ENCODE results near the gene PCDHB10. TPM values are rescaled to one million over a fixed set of nuclear protein-coding genes. Genes with fewer than 3 reads are reported as not detected.
"Not testable (repeated sequence)": the region's sequence is repeated elsewhere in the genome, so short reads cannot be mapped to it uniquely, and the experiment has no call there.

Gene PCDHB10
- total RNA-seq, 1 donor = 2.2 TPM

- peak; percentile 71 for DNase-seq (ENCODE audit: insufficient read length, low spot score, missing footprints)
- peak within 1 kb of the TSS; percentile 47 for H3K4me2 ChIP-seq (ENCODE audit: insufficient read depth, low read length)
- H3K36me3 ChIP-seq (ENCODE audit: insufficient read depth, low read length) = no peaks in the 10 kb centered on the region
- TF ChIP-seq CTCF (IDR thresholded peaks at IDR 0.05; ENCODE audit: extremely low read depth, low read depth, low read length) = peak; percentile 52
- peak within 1 kb of the TSS; percentile 72 for H2AFZ ChIP-seq (ENCODE audit: low read length)
- H3K27ac ChIP-seq (ENCODE audit: low read depth, low read length) = no peak within 1 kb of the TSS
- no peaks in the 10 kb centered on the region for H3K9me3 ChIP-seq (ENCODE audit: low read depth, low read length)
- no peaks in the 10 kb centered on the region for H4K20me1 ChIP-seq (ENCODE audit: insufficient read depth, low read length)
- H3K4me1 ChIP-seq (ENCODE audit: insufficient read depth, low read length) = no peaks in the 10 kb centered on the region
- no peaks in the 10 kb centered on the region for H3K27me3 ChIP-seq (ENCODE audit: insufficient read depth, low read length)
- no peaks in the 10 kb centered on the region for H3K79me2 ChIP-seq (ENCODE audit: insufficient read depth, low read length)
- peak within 1 kb of the TSS; percentile 42 for H3K4me3 ChIP-seq (ENCODE audit: insufficient read depth, low read length)
Measured at GRCh38 chr5:141182248-141182647, 9.9 kb upstream of the PCDHB10 start, which contains the start of gene PCDHB16. PCDHB16 (plus strand) TSS chr5:141182387; CDS start chr5:141182560, 173 bp downstream.

GRCh38 chr5:141184117-141184855 is 7.9 kb upstream of the PCDHB10 start:
- H3K79me2 ChIP-seq (ENCODE audit: insufficient read depth, low read length); H3K4me1 ChIP-seq (ENCODE audit: insufficient read depth, low read length); H3K27ac ChIP-seq (ENCODE audit: low read depth, low read length); H2AFZ ChIP-seq (ENCODE audit: low read length); H3K4me3 ChIP-seq (ENCODE audit: insufficient read depth, low read length); H3K36me3 ChIP-seq (ENCODE audit: insufficient read depth, low read length); H3K9me3 ChIP-seq (ENCODE audit: low read depth, low read length); H3K27me3 ChIP-seq (ENCODE audit: insufficient read depth, low read length); H4K20me1 ChIP-seq (ENCODE audit: insufficient read depth, low read length); DNase-seq (ENCODE audit: insufficient read length, low spot score, missing footprints); H3K4me2 ChIP-seq (ENCODE audit: insufficient read depth, low read length): not testable (repeated sequence)

- H2AFZ ChIP-seq (ENCODE audit: low read length) = peak within 1 kb of the TSS; percentile 57
- H4K20me1 ChIP-seq (ENCODE audit: insufficient read depth, low read length) = no peaks in the 10 kb centered on the region
- peak within 1 kb of the TSS; percentile 48 for H3K4me3 ChIP-seq (ENCODE audit: insufficient read depth, low read length)
- peak; percentile 60 for TF ChIP-seq CTCF (IDR thresholded peaks at IDR 0.05; ENCODE audit: extremely low read depth, low read depth, low read length)
- no peaks in the 10 kb centered on the region for H3K9me3 ChIP-seq (ENCODE audit: low read depth, low read length)
- H3K27me3 ChIP-seq (ENCODE audit: insufficient read depth, low read length) = no peaks in the 10 kb centered on the region
- no peaks in the 10 kb centered on the region for H3K4me1 ChIP-seq (ENCODE audit: insufficient read depth, low read length)
- peak within 1 kb of the TSS; percentile 56 for H3K4me2 ChIP-seq (ENCODE audit: insufficient read depth, low read length)
- H3K36me3 ChIP-seq (ENCODE audit: insufficient read depth, low read length) = no peaks in the 10 kb centered on the region
- H3K27ac ChIP-seq (ENCODE audit: low read depth, low read length) = no peak within 1 kb of the TSS
- H3K79me2 ChIP-seq (ENCODE audit: insufficient read depth, low read length) = no peaks in the 10 kb centered on the region
- no peak for DNase-seq (ENCODE audit: insufficient read length, low spot score, missing footprints)
Measured at GRCh38 chr5:141186897-141187512, 5.1 kb upstream of the PCDHB10 start, which contains the start of gene PCDHB9. PCDHB9 (plus strand) TSS chr5:141187161; CDS start chr5:141187319, 158 bp downstream.

GRCh38 chr5:141188682-141189081 is 3.5 kb upstream of the PCDHB10 start:
- H3K4me2 ChIP-seq (ENCODE audit: insufficient read depth, low read length); H2AFZ ChIP-seq (ENCODE audit: low read length); H3K4me1 ChIP-seq (ENCODE audit: insufficient read depth, low read length); H3K4me3 ChIP-seq (ENCODE audit: insufficient read depth, low read length); H3K36me3 ChIP-seq (ENCODE audit: insufficient read depth, low read length); H4K20me1 ChIP-seq (ENCODE audit: insufficient read depth, low read length); DNase-seq (ENCODE audit: insufficient read length, low spot score, missing footprints); H3K79me2 ChIP-seq (ENCODE audit: insufficient read depth, low read length); H3K27me3 ChIP-seq (ENCODE audit: insufficient read depth, low read length); H3K9me3 ChIP-seq (ENCODE audit: low read depth, low read length); H3K27ac ChIP-seq (ENCODE audit: low read depth, low read length): not testable (repeated sequence)

- not testable (repeated sequence) for H3K79me2 ChIP-seq (ENCODE audit: insufficient read depth, low read length); H3K4me2 ChIP-seq (ENCODE audit: insufficient read depth, low read length); H3K36me3 ChIP-seq (ENCODE audit: insufficient read depth, low read length); H2AFZ ChIP-seq (ENCODE audit: low read length); DNase-seq (ENCODE audit: insufficient read length, low spot score, missing footprints); H3K27ac ChIP-seq (ENCODE audit: low read depth, low read length); H3K9me3 ChIP-seq (ENCODE audit: low read depth, low read length); H3K4me1 ChIP-seq (ENCODE audit: insufficient read depth, low read length); H3K4me3 ChIP-seq (ENCODE audit: insufficient read depth, low read length); H4K20me1 ChIP-seq (ENCODE audit: insufficient read depth, low read length); H3K27me3 ChIP-seq (ENCODE audit: insufficient read depth, low read length)
Measured at GRCh38 chr5:141189131-141189530, 3.0 kb upstream of the PCDHB10 start.

- H3K4me1 ChIP-seq (ENCODE audit: insufficient read depth, low read length); H3K9me3 ChIP-seq (ENCODE audit: low read depth, low read length); DNase-seq (ENCODE audit: insufficient read length, low spot score, missing footprints); H2AFZ ChIP-seq (ENCODE audit: low read length); H3K4me2 ChIP-seq (ENCODE audit: insufficient read depth, low read length); H3K4me3 ChIP-seq (ENCODE audit: insufficient read depth, low read length); H4K20me1 ChIP-seq (ENCODE audit: insufficient read depth, low read length); H3K27ac ChIP-seq (ENCODE audit: low read depth, low read length); H3K27me3 ChIP-seq (ENCODE audit: insufficient read depth, low read length); H3K36me3 ChIP-seq (ENCODE audit: insufficient read depth, low read length); H3K79me2 ChIP-seq (ENCODE audit: insufficient read depth, low read length): not testable (repeated sequence)
Measured at GRCh38 chr5:141194332-141194731, 2.2 kb downstream of the PCDHB10 start.

All from osteoblast (primary cell).